GM12878 (cell line): ENCODE measurements around the gene MAT2B. TPM values are rescaled to one million over a fixed set of nuclear protein-coding genes. Genes with fewer than 3 reads are reported as not detected.

Experiments used
- ATAC-seq: fragments of 200-7000 bp; cut with Tn5 transposase; 3 replicates; pipeline ENCODE4 v1.9.1; 2020; ENCODE audit warnings: mild to moderate bottlenecking, moderate library complexity
- BruUV-seq: library from RNA; stranded (reverse); fragments of 400-500 nt; replicated peaks from 2 replicates; lab custom pipeline; 2021; lab: Mats Ljungman, UMichigan
- CTCF ChIA-PET: fragments of 300-600 bp; sonication (Branson Sonifier 250); formaldehyde crosslinking; extraction: SDS; loops from one replicate; lab custom pipeline; 2021; ENCODE audit warnings: inconsistent platforms; lab: Yijun Ruan, JAX
- POLR2A ChIA-PET: fragments of 350-600 bp; formaldehyde crosslinking; extraction: SDS; loops from one replicate; lab custom pipeline; 2021; ENCODE audit warnings: inconsistent platforms; lab: Charles Lee
- RAD21 ChIA-PET: fragments of 300-600 bp; sonication (Branson Sonifier 250); formaldehyde crosslinking; loops from one replicate; lab custom pipeline; 2023; ENCODE audit warnings: antibody characterized with exemption; ENCODE audit not compliant: unreplicated experiment; lab: Charles Lee
- SMC1A ChIA-PET: fragments of 300-600 bp; sonication (Branson Sonifier 250); formaldehyde crosslinking; loops from one replicate; lab custom pipeline; 2023; ENCODE audit not compliant: unreplicated experiment, uncharacterized antibody; lab: Charles Lee
- DNase-seq: peaks from one replicate; pipeline ENCODE4 v3.0.0-alpha.2; 2011; ENCODE audit warnings: low read depth, low spot score
- FAIRE-seq: peaks from 3 replicates; lab custom pipeline; 2011; peaks lifted over from hg19 to GRCh38; lab: Jason Lieb, UNC
- H2AFZ ChIP-seq: 2 replicates; pipeline ENCODE4 v1.6.0; 2011; ENCODE audit warnings: low read depth, low read length, control low read depth; ENCODE audit not compliant: control insufficient read depth
- H3K27ac ChIP-seq: 2 replicates; pipeline ENCODE4 v1.5.1; 2011; ENCODE audit warnings: control low read depth; ENCODE audit not compliant: control insufficient read depth, insufficient read depth
- H3K27me3 ChIP-seq, 2 experiments: replicated peaks in 1 of 2; 2 replicates each; pipeline versions ENCODE4 v1.6.0 to v1.6.1; 2011; ENCODE audit warnings: low read length in 1 of 2; ENCODE audit not compliant: control insufficient read depth in 2 of 2, insufficient read depth in 2 of 2
- H3K36me3 ChIP-seq, 2 experiments: 2 replicates each; pipeline ENCODE4 v1.5.1; 2011; ENCODE audit warnings: low read length in 1 of 2; ENCODE audit not compliant: control insufficient read depth in 2 of 2, insufficient read depth in 2 of 2
- H3K4me1 ChIP-seq: 2 replicates; pipeline ENCODE4 v1.6.1; 2011; ENCODE audit warnings: mild to moderate bottlenecking, low read length, moderate library complexity, mixed read lengths; ENCODE audit not compliant: control insufficient read depth, insufficient read depth
- H3K4me2 ChIP-seq: 2 replicates; pipeline ENCODE4 v1.6.0; 2011; ENCODE audit warnings: control low read depth; ENCODE audit not compliant: control insufficient read depth, insufficient read depth
- H3K4me3 ChIP-seq: fragments of 200-600 bp; sonication (generic); 2 replicates; pipeline ENCODE4 v1.5.1; 2016
- H3K79me2 ChIP-seq: 2 replicates; pipeline ENCODE4 v1.6.0; 2011; ENCODE audit warnings: low read length; ENCODE audit not compliant: control insufficient read depth, insufficient read depth
- H3K9ac ChIP-seq: 2 replicates; pipeline ENCODE4 v1.8.0; 2011; ENCODE audit warnings: low read length, control low read depth, mixed read lengths; ENCODE audit not compliant: control insufficient read depth, insufficient read depth
- H3K9me3 ChIP-seq: replicated peaks from 3 replicates; pipeline ENCODE4 v1.5.1; 2011; ENCODE audit warnings: mild to moderate bottlenecking, low read length; ENCODE audit not compliant: control insufficient read depth, insufficient read depth
- H4K20me1 ChIP-seq: 2 replicates; pipeline ENCODE4 v1.6.0; 2011; ENCODE audit not compliant: control insufficient read depth, insufficient read depth
- GATAD2B ChIP-seq: fragments of 450-650 bp; conservative IDR thresholded peaks from 2 replicates; pipeline ENCODE4 v1.6.1; 2017; ENCODE audit warnings: low read depth, mild to moderate bottlenecking, moderate library complexity
- NFYA ChIP-seq: IDR thresholded peaks from 2 replicates; pipeline ENCODE4 v1.6.1; 2011; ENCODE audit warnings: low read depth, mild to moderate bottlenecking, low read length, improper control_type of control experiment, borderline replicate concordance
- SUZ12 ChIP-seq: fragments of 200-600 bp; sonication (generic); IDR thresholded peaks from one replicate; pipeline ENCODE4 v1.6.1; 2018; ENCODE audit warnings: antibody characterized with exemption, mild to moderate bottlenecking; ENCODE audit not compliant: unreplicated experiment
- WGBS: methylation state at CpG from one replicate; pipeline ENCODE4 v1.1.6; 2016; ENCODE audit warnings: low lambda C conversion rate; ENCODE audit not compliant: insufficient replicate concordance, insufficient coverage; ENCODE audit errors: missing lambda C conversion rate; 5-methylcytosine and 5-hydroxymethylcytosine counted together
- in situ Hi-C: fragments of 300-500 bp; cut with MboI; formaldehyde crosslinking; loops from 9 replicates; pipeline ENCODE4 v1.14.3; 2018; ENCODE audit warnings: mixed read lengths
- intact Hi-C: fragments of 100-400 bp; cut with micrococcal nuclease; formaldehyde crosslinking; loops from one replicate; pipeline ENCODE4 v1.14.2; 2022; ENCODE audit not compliant: unreplicated experiment
- polyA plus RNA-seq, 11 experiments: library from polyadenylated mRNA; depleted of rRNA in 4 of 11; unstranded in 6 of 11; stranded (reverse) in 5 of 11; fragments of >200 nt; fragmentation: Nextera tagmentation in 4 of 11; fragmentation: Illumina TruSeq in 1 of 11; extraction: Ambion mirVana in 4 of 11; extraction: Trizol in 1 of 11; gene quantifications; 1 replicate in 1 of 11; 2 replicates in 10 of 11; pipeline versions ENCODE4 v1.2.1 to v1.2.3, GENCODE V29; 2011 to 2016; ENCODE audit warnings: inconsistent platforms in 2 of 11, missing spikeins in 2 of 11, low read depth in 1 of 11
- total RNA-seq, 4 experiments: library from RNA; depleted of rRNA in 3 of 4; stranded (reverse); fragments of >200 nt in 3 of 4; fragmentation: Illumina TruSeq in 1 of 4; extraction: Trizol in 1 of 4; gene quantifications; 2 replicates each; pipeline versions ENCODE4 v1.2.1 to v1.2.3, GENCODE V29; 2013 to 2021
- TF ChIP-seq, protein P1 (sequence below), 3 experiments: IDR thresholded peaks in 2 of 3; conservative IDR thresholded peaks in 1 of 3; 2 replicates each; pipeline ENCODE4 v1.5.1; 2011; ENCODE audit warnings: low read depth in 3 of 3, low read length in 3 of 3, mild to moderate bottlenecking in 3 of 3, control low read depth in 2 of 3, moderate library complexity in 2 of 3, inconsistent platforms in 1 of 3, mixed read lengths in 1 of 3; ENCODE audit not compliant: control insufficient read depth in 2 of 3, insufficient read depth in 1 of 3; ENCODE audit errors: extremely low read depth in 1 of 3
- TF ChIP-seq, protein P2 (sequence below): fragments of 450-650 bp; IDR thresholded peaks from 2 replicates; pipeline ENCODE4 v1.6.1; 2014; ENCODE audit warnings: mild to moderate bottlenecking

Gene MAT2B
- total and polyA plus RNA-seq, 10 of the 15 experiments (the other 5 are each of a cell fraction or from before 2014, with no cell fraction given) = 43.2 to 122 (median 63.7) TPM

DNA sequence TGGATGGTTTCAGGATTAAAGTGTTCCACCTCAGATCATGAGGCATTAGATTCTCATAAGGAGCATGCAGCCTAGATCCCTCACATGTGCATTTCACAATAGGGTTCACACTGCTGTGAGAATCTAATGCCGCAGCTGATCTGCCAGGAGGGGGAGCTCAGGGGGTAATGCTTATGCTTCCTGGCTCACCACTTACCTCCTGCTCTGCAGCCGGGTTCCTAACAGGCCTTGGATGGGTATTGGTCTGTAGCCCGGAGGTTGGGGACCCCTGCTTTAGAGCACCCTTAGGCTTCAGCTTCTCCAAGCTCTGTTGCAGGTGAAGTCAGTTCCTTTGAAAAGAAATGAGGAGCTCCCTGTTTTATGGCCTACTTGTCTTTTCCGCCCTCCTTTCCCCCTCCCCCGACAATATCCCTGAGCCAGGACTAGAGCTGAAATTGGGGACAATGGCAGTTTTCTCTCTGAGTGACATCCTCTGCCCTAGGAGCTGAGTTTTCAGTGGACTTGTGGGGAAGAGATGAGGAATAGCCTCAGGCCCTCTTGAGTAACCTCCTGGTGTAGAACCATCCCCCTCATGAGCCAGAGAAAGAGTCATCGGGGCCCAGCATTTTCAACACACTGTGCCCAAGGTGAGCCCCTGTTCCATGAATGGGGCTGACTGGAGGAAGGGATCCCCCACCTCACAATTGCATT, 16.2 kb upstream of the MAT2B start:
- in situ Hi-C loops (no loop called here), intact Hi-C loops (no loop called here)
- WGBS = 98% methylated on average over 6 of the region's 6 CpGs
- H2AFZ ChIP-seq = no peak overlapping the region
- ChIA-PET SMC1A (interaction anchor here (0.6 to 1.8 kb wide), 4 partner anchors 10 to 354 kb away, joined by 3 to 5 read pairs (median 4); no protein-coding TSS in a partner anchor), POLR2A (interaction anchor here (0.6 to 1.3 kb wide), 3 partner anchors 10 to 16 kb away, joined by 3 to 5 read pairs (median 3); no protein-coding TSS in a partner anchor), RAD21 (no interaction called here), CTCF (interaction anchor here (2.3 kb wide), 2 partner anchors 13 to 15 kb away, joined by 10 to 14 read pairs; no protein-coding TSS in a partner anchor)
- no peaks in the 10 kb centered on the region for H3K79me2 ChIP-seq
- no peak overlapping the region for H3K27ac ChIP-seq
- H3K4me1 ChIP-seq = no peaks in the 10 kb centered on the region
- TF ChIP-seq NFYA (no peak), GATAD2B (no peak), SUZ12 (no peak)
- TF ChIP-seq, protein P1, sequence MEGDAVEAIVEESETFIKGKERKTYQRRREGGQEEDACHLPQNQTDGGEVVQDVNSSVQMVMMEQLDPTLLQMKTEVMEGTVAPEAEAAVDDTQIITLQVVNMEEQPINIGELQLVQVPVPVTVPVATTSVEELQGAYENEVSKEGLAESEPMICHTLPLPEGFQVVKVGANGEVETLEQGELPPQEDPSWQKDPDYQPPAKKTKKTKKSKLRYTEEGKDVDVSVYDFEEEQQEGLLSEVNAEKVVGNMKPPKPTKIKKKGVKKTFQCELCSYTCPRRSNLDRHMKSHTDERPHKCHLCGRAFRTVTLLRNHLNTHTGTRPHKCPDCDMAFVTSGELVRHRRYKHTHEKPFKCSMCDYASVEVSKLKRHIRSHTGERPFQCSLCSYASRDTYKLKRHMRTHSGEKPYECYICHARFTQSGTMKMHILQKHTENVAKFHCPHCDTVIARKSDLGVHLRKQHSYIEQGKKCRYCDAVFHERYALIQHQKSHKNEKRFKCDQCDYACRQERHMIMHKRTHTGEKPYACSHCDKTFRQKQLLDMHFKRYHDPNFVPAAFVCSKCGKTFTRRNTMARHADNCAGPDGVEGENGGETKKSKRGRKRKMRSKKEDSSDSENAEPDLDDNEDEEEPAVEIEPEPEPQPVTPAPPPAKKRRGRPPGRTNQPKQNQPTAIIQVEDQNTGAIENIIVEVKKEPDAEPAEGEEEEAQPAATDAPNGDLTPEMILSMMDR (IDR thresholded peaks at IDR 0.05 in 2 of 3, conservative IDR thresholded peaks at IDR 0.05 in 1 of 3; ENCODE audit: control insufficient read depth in 2 of 3, extremely low read depth in 1 of 3, insufficient read depth in 1 of 3, low read depth in 3 of 3, low read length in 3 of 3) = peak; percentile 7 to 21 (median 15); a peak in 2 of 6 replicates
- TF ChIP-seq, protein P2, sequence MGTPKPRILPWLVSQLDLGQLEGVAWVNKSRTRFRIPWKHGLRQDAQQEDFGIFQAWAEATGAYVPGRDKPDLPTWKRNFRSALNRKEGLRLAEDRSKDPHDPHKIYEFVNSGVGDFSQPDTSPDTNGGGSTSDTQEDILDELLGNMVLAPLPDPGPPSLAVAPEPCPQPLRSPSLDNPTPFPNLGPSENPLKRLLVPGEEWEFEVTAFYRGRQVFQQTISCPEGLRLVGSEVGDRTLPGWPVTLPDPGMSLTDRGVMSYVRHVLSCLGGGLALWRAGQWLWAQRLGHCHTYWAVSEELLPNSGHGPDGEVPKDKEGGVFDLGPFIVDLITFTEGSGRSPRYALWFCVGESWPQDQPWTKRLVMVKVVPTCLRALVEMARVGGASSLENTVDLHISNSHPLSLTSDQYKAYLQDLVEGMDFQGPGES = no peak
- no peaks in the 10 kb centered on the region for H3K27me3 ChIP-seq
- H4K20me1 ChIP-seq = no peaks in the 10 kb centered on the region
- no peaks in the 10 kb centered on the region for H3K9me3 ChIP-seq
- FAIRE-seq = no peak
- DNase-seq = no peak
- peaks cover 0 to 2% of the 10 kb centered on the region in 2 experiments; a peak in 3 of 4 replicates for H3K36me3 ChIP-seq
- H3K4me2 ChIP-seq = no peak overlapping the region
- no peak overlapping the region for H3K4me3 ChIP-seq
- ATAC-seq = peak; percentile 41; the same call in 2 of the 3 replicates
- BruUV-seq = no TSS peak
- no peak overlapping the region for H3K9ac ChIP-seq
